GM21786 (cell line): ENCODE results near the gene INPP5K.
A peak's percentile ranks its signal among the peaks of the same experiment; 100 is the strongest.
"Not testable (repeated sequence)": the region's sequence is repeated elsewhere in the genome, so short reads cannot be mapped to it uniquely, and the experiment has no call there.

Experiments used
- ATAC-seq: cut with Tn5 transposase; IDR thresholded peaks from one replicate; pipeline ENCODE4 v1.9.1; 2021; ENCODE audit not compliant: unreplicated experiment

INPP5K gene

DNA sequence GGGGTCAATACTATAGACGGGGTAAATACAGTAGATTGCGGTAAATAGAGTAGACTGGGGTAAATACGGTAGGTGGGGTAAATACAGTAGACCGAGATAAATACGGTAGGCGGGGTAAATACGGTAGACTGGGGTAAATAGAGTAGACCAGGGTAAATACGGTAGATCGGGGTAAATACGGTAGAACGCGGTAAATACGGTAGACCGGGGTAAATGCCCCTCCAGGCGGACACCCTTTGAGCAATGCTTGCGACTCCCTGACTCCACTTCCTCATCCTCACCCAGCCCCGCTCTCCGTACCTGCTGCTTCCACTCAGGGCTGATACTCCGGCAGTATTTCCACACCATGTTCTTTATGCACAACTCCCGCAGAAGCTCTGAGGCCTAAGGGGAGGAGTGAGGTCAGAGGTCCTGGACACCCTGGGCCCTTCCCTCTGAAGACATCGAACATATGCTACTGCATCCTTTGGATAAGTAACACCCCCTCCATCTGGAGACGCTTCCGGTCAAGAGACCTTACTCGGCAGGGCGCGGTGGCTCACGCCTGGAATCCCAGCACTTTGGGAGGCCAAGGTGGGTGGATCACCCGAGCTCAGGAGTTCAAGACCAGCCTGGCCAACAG is 47.1 kb downstream of the INPP5K start:
- ATAC-seq, result no peak

DNA sequence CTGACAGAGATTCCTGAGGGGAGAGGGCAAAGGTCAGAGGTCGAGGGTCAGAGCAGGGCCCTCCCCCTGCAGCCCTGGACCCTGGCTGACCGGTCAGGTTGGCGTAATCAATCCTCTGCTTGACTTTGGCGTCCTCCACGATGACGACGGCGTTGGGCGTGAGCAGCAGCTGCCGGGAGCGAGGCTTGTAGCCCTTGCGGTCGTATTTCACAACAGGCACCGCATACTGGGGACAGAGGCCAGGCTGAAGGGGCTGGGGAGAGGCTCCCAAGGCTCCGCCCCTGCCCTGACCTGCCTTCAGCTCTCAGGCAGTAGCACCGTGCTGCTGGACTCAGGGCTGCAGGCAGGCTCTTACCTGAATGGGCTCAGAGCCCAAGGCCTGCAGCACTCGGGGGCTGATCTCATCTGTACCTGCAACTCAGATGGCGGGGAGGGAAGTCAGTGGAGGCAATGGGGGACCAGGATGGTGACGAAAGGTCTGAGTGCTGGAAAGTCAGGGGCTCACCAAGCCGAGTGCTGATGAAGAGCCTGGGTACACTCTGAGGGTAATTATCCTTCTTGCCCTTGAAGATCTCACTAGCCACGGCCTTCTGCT is 48.4 kb downstream of the INPP5K start:
- ATAC-seq, result no peak

DNA sequence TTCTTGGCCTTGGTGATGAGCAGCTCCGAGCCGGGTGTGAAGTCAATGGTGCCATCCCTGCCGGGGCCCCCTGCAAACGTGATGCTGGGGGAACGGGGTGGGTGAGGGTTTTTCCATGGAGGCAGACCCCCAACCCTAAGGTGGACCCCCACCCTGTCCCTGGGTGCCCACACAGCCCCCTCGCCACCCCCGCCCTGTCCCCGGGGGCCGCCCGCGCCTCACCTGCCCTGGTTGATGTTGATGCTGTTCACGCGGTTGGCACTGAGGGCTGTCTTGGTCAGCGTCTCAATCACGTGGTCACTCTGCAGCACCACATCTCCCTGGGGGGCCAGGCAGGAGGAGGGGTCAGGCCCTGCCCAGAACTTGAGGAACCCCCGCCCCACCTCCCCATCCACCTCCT is 49.2 kb downstream of the INPP5K start:
- ATAC-seq, result no peak

GRCh38 chr17:1464186-1464585 is 52.2 kb downstream of the INPP5K start:
- no peak for ATAC-seq

DNA sequence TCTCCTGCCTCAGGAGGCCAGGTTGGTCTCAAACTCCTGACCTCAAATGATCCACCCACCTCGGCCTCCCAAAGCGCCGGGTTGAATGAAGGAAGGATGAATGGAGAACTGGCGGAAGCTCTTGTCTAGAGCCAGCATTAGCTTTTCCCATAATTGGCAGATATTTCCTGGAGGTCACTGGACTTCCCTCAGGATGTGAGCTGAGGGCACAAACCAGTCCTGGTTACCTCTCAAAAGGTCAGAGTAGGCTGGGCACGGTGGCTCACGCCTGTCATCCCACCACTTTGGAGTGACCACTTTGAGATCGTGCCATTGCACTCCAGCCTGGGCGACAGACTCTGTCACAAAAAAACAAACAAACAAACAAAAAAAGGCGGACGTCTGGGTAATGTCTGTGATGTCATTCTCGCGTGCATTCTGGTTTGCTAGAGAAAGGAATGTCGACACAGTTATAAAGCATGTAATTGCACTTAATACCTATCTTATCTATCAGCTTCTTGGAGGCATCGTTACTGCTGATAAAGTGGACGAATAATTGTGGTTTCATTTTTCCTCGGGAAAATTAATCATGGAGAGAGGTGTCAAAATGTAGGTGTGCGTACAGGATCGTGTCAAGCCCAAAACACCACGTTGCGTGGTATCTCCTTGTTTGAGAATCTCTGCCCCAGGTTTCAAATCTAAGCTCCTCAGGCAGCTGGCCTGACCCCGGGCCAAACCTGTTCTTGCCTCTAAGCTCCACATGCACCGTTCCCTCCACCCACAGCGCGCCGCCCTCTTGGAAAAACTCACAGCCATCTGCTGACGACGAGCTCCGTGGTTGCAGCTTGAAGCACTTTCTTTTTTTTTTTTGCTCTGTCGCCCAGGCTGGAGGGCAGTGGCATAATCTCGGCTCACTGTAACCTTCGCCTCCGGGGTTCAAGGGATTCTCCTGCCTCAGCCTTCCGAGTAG is 54.0 kb downstream of the INPP5K start:
- no peak for ATAC-seq

- ATAC-seq, result no peak
Measured at GRCh38 chr17:1461198-1461944, 55.0 kb downstream of the INPP5K start.

DNA sequence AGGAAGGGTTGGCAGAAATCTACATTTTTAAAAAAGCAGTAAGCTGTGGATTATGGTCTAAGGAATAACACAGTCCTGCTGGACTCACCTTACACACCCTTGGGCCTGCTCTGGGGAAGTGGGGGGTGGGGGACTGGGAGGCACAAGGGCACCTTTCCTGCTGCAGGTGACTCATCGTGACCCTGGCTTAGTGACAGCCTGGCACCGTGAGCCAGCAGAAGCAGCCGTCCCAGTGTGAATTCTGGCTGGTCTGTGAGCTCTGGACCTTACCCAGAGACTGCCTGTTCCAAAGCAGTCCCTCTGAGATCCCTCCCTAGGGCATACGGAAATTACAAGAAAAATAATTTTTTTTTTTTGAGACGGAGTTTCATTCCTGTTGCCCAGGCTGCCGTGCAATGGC is 56.2 kb downstream of the INPP5K start:
- no peak for ATAC-seq

DNA sequence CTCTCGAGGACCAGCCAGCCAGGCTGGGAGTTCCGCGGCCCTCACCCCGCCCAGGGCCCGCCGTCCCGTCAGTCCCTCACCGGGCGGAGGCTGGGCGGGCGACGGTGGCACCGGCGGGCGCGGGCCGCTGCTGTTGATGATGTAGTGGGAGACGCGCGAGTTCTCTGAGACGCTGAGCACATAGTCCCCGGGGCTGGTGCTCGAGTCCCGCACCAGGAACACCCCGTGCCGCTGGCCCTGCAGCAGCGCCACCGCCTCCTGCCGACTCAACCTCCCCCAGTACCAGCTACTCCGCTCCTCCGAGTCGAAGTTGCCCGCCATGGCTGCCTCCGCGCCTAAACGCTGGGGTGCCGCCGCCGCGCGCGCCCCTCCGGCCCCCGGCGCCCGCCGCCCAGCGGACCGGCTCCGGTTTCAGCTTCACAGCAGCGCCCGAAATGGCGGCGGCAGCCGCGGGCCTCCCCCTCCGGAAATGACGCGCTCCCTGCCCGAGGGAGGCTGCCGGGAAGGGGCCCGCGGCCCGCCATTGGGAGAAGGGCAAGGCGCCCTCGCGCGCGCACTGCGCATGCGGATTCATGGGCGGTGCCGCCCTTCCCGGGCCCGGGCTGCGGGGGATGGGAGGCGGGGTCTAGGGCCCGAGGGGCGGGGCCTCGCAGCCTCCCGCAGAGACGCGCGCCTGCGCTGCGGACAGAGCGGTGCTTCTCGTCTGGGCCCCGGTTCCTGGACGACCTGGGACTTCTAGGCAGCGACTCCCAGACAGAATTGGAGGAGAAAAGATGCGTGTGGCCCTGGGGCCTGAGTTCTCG is 60.4 kb downstream of the INPP5K start, which contains the start of gene CRK:
CRK (minus strand) TSS at position 436 of the 803 bp plus-strand sequence; CDS start at position 321, 115 bp downstream.
- peak; percentile 74 for ATAC-seq

- peak; percentile 19 for ATAC-seq
Measured at GRCh38 chr17:1455291-1455796, 61.1 kb downstream of the INPP5K start.

DNA sequence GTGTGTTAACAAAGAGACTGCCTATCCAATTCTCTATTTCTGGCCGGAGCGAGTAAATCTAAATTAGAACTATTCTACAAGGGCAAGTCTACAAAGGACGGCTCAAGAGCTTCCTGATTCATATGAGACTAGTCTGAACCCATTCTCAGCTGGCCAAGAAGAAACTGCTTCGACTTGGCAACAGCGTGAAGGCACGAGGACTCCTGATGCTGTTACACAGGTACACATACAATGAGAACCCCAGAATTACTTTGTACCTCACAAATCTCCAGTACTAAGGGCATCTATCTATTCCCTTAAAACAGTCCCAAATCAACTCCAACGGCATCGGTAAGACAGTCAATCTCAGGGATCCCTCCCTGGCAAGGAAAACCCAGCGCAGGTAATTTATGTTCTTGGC is 61.9 kb downstream of the INPP5K start:
- ATAC-seq, result no peak

DNA sequence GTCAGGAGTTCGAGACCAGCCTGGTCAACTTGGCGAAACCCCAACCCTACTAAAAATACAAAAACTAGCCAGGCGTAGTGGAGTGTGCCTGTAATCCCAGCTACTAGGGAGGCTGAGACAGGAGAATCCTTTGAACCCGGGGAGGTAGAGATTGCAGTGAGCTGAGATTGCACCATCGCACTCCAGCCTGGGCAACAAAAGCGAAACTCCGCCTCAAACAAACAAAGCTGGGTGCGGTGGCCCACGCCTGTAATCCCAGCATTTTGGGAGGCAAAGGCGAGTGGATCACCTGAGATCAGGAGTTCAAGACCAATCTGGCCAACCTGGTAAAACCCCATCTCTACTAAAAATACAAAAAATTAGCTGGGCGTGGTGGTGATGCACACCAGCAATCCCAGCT is 62.7 kb downstream of the INPP5K start:
- ATAC-seq, result not testable (repeated sequence)

DNA sequence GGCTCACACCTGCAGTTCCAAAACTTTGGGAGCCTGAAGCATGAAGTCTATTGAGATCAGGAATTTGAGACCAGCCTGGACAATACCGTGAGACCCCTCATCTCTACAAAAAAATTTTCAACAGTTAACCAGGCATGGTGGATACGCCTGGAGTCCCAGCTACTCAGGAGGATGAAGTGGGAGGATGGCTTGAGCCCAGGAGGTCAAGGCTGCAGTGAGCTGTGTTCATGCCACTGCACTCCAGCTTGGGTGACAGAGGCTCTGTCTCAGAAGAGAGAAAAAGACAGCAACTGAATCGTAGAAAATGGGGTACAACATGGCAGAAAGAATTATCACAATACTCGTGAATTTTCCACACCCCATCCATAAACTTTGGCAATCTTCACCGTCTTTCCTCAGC is 63.6 kb downstream of the INPP5K start:
- no peak for ATAC-seq

- not testable (repeated sequence) for ATAC-seq
Measured at GRCh38 chr17:1450261-1450660, 66.2 kb downstream of the INPP5K start.

GRCh38 chr17:1449412-1449967 is 66.9 kb downstream of the INPP5K start:
- no peak for ATAC-seq

DNA sequence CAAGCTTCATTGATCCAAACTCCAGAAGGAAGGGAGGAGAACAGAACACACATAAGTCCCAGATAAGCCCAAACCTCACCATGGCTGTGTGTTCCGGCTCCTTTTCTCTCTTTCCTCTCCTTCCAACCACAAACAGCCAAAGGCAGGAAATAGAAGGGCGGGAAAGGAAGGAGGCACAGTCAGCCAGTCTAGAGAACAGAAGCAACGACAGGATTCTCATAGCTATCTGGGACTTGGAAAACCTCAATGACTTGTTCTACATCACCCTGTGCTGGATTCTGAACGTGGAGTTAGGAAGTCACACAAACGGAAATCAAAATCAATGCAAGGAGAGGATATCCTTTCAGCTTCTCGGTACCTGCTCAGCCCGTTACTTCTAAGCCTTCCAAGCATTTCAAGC is 69.4 kb downstream of the INPP5K start:
- ATAC-seq, result no peak

- no peak for ATAC-seq
Measured at GRCh38 chr17:1446201-1446600, 70.2 kb downstream of the INPP5K start.

DNA sequence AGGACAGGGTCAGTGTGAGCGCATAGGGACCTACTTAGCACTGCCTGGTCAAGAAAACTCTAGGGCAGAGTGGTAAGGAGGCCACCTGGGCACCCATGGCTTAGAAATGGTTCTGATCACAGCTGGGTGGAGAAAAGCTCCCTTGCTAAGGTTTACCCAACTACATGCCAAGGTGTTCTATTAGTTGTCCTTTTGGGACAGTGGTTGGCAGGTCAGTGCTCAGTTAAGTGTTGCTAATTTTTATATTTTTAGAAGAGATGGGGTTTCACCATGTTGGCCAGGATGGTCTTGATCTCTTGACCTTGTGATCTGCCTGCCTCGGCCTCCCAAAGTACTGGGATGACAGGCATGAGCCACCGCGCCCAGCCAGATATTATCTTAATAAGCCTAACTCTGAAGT is 70.7 kb downstream of the INPP5K start:
- ATAC-seq, result not testable (repeated sequence)
